ENCODE measurements around the gene BEND6. TPM values are rescaled to one million over a fixed set of nuclear protein-coding genes. Genes with fewer than 3 reads are reported as not detected.

Gene BEND6
- total RNA-seq, 4 donors from 2014 or later: not detected

DNA sequence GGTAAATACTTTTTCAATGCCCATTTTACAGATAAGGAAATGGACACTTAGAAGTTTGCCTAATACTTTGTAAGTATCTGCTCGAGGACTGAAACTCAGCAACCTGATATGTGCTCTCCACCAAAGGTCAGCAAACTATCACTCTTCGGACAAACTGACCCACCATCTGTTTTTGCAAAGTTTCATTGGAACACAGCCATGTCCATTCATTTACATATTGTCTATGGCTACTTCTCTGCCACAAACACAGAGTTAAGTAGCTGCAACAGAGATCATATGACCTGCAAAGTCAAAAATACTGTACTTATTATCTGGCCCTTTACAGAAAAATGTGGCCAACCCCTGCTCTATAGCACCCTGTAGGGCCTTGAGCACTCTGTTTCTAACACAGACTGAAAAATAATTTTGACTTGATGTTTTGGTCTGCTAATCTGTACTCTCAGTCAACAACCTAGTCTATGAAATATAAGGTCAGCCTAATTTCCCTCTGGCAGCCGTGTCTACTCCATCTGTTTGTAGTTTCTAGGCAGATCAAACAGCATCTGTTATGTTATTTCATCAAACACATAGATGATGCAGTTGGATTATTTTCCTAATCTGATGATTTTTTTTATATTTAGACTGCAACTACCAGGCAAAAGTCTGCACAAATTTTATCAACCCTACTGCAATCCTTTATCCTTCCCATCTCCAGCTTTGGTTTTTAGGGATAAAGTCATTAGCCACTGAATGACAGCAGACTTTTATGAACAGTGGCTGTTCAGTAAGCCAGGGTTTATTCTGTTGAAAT lies 41.4 kb upstream of the BEND6 start:
- Histone ChIP-seq H3K36me3 (no peaks in the 10 kb centered on the region), H3K27me3 (no peaks in the 10 kb centered on the region), H3K9me3 (no peaks in the 10 kb centered on the region), H3K4me1 (no peaks in the 10 kb centered on the region), H3K4me3 (no peak overlapping the region), H3K27ac (no peak overlapping the region)
- DNase-seq: no peak
- TF ChIP-seq CTCF (IDR thresholded peaks at IDR 0.05) (no peak), POLR2A (IDR thresholded peaks at IDR 0.05) (no peak)

- no peak for DNase-seq
- TF ChIP-seq CTCF (IDR thresholded peaks at IDR 0.05): no peak
- H3K4me1 ChIP-seq: no peaks in the 10 kb centered on the region
- no peaks in the 10 kb centered on the region for H3K9me3 ChIP-seq
- no peaks in the 10 kb centered on the region for H3K27me3 ChIP-seq
- no peak overlapping the region for H3K4me3 ChIP-seq
- no peaks in the 10 kb centered on the region for H3K36me3 ChIP-seq
- H3K27ac ChIP-seq: no peak overlapping the region
These were observed 39.9 kb upstream of the BEND6 start for GRCh38 chr6:56914798-56915658.

GRCh38 chr6:56915832-56916231 lies 39.1 kb upstream of the BEND6 start:
- H3K27ac ChIP-seq: no peak overlapping the region
- H3K4me1 ChIP-seq: no peaks in the 10 kb centered on the region
- no peaks in the 10 kb centered on the region for H3K27me3 ChIP-seq
- TF ChIP-seq POLR2A (IDR thresholded peaks at IDR 0.05): no peak
- TF ChIP-seq CTCF (IDR thresholded peaks at IDR 0.05): no peak
- no peaks in the 10 kb centered on the region for H3K36me3 ChIP-seq
- H3K9me3 ChIP-seq: no peaks in the 10 kb centered on the region
- H3K4me3 ChIP-seq: no peak overlapping the region
- no peak for DNase-seq

DNA sequence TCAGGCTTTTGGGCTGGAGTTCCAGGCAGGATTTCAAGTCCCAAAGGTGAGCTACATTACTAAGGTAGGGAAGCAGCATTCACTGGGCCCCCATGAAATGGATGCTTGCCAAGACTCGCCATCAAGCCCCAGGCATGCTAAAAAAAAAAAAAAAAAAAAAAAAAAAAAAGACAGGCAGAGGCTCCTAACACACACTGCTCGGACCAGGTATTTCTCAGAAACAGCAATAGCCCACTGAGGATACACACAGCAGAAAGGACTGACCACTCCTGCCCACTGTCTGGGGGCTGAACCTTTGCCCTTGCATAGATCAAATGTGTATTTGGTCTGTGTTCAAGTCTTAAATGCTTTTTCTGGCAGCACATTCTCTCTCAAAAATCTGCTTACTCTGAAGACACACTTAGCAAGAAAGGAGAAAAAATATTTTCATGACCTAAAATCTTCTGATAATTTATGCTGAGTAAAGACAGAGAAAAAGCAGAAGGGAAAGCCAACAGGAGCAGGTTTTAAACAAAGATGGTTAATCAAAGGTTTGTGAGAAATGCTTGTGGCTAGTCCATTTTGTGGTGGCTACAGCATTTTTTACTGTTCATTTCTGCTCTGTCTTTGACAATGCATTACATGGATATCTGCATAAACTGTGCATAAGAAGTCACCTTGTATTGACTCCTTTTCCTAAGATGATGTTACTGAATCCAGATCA lies 37.9 kb upstream of the BEND6 start:
- no peaks in the 10 kb centered on the region for H3K36me3 ChIP-seq
- no peak for DNase-seq
- no peaks in the 10 kb centered on the region for H3K27me3 ChIP-seq
- no peak overlapping the region for H3K4me3 ChIP-seq
- TF ChIP-seq POLR2A (IDR thresholded peaks at IDR 0.05) (no peak), CTCF (IDR thresholded peaks at IDR 0.05) (no peak)
- H3K9me3 ChIP-seq: no peaks in the 10 kb centered on the region
- no peaks in the 10 kb centered on the region for H3K4me1 ChIP-seq
- H3K27ac ChIP-seq: no peak overlapping the region

GRCh38 chr6:56922645-56923044 lies 32.3 kb upstream of the BEND6 start:
- Histone ChIP-seq H3K27ac (no peak overlapping the region), H3K4me1 (no peaks in the 10 kb centered on the region), H3K27me3 (no peaks in the 10 kb centered on the region), H3K9me3 (no peaks in the 10 kb centered on the region), H3K36me3 (no peaks in the 10 kb centered on the region), H3K4me3 (no peak overlapping the region)
- DNase-seq: no peak
- TF ChIP-seq POLR2A (IDR thresholded peaks at IDR 0.05) (no peak), CTCF (IDR thresholded peaks at IDR 0.05) (no peak)
